Adipocyte (in vitro differentiated cells): ENCODE measurements around the gene TRAM2.
A peak's percentile ranks its signal among the peaks of the same experiment; 100 is the strongest.

Source experiments
- DNase-seq: peaks from one replicate; pipeline ENCODE4 v3.0.0-alpha.2; 2015; ENCODE audit warnings: low read depth
- H3K27me3 ChIP-seq: replicated peaks from 2 replicates; pipeline ENCODE4 v1.7.0; 2013; ENCODE audit warnings: mild to moderate bottlenecking, low read length, moderate library complexity; ENCODE audit not compliant: control insufficient read depth, insufficient read depth
- H3K36me3 ChIP-seq: 2 replicates; pipeline ENCODE4 v1.7.0; 2013; ENCODE audit warnings: low read length, mild to moderate bottlenecking, moderate library complexity; ENCODE audit not compliant: control insufficient read depth, insufficient read depth, severe bottlenecking
- H3K4me1 ChIP-seq: 2 replicates; pipeline ENCODE4 v1.7.0; 2013; ENCODE audit warnings: mild to moderate bottlenecking, low read length, moderate library complexity; ENCODE audit not compliant: control insufficient read depth, insufficient read depth
- H3K4me3 ChIP-seq: 2 replicates; pipeline ENCODE4 v1.7.0; 2013; ENCODE audit warnings: mild to moderate bottlenecking, low read length, moderate library complexity
- H3K9ac ChIP-seq: 2 replicates; pipeline ENCODE4 v1.7.0; 2013; ENCODE audit warnings: mild to moderate bottlenecking, low read length, moderate library complexity
- H3K9me3 ChIP-seq: 2 replicates; pipeline ENCODE4 v1.7.0; 2013; ENCODE audit warnings: mild to moderate bottlenecking, low read length, moderate library complexity; ENCODE audit not compliant: control insufficient read depth

TRAM2 gene

DNA sequence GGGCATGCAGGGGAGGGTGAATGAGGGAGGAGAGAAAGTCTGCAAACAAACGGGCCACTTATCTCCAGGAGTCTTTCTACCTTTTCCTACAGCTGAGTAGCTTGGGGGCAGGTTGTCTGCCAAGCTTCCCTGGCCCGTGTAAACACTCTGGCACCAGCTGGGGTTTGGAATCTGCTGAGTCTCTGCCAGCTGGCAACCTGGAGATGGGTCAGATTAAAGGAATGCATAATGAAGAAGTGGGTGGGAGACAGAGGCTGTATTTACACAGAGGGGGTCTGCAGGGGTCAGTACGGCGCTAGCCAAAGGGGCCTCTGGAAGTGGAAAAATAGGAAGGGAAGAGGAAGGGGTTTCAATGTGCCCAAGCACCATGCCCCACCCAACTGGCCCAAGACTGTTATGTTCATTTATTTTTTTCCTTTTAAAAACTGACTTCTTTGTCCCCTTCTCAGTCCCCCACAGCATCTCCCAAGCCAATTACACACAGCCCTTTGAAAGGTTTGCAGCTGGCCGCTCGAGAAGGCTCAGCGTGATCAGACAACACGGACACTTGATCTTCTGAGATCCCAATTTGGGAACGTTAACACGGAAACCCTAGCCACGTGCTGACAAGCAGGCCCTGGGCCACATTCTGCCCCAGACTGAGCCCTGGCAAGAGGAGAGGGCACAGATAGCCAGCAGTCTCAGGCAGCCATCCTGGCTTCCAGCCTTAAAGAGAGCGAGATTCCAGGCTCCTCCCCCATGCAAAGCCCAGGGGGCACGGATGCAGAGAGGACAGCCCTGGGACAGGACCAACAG, 25.2 kb downstream of the TRAM2 start:
- Histone ChIP-seq H3K4me1 (peaks cover 82% of the 10 kb centered on the region), H3K9me3 (no peaks in the 10 kb centered on the region), H3K9ac (peak overlapping the region; percentile 66), H3K4me3 (peak overlapping the region; percentile 48), H3K36me3 (peaks cover 5% of the 10 kb centered on the region), H3K27me3 (no peaks in the 10 kb centered on the region)
- DNase-seq = peak; percentile 81

DNA sequence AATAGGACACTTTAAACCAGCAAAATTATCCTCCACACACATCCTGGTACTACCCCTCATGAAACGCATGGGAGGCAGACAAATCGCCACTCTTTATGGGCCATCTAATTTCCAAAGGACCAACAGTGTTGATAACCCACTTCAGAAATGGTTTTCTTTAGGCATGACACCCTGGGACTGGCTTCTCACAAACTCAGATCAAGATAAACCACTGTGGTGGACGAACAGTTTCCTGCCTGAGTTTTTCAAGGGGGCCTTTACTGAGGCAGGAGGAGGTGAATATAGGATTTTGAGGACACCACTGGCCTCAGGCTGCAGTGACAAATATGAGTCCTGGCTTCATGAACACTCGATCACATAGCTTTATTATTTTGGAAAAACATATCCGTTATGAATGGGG, 26.0 kb downstream of the TRAM2 start:
- Histone ChIP-seq H3K9me3 (no peaks in the 10 kb centered on the region), H3K27me3 (no peaks in the 10 kb centered on the region), H3K9ac (peak overlapping the region; percentile 66), H3K4me3 (no peak overlapping the region), H3K4me1 (peaks cover 82% of the 10 kb centered on the region), H3K36me3 (peaks cover 6% of the 10 kb centered on the region)
- no peak for DNase-seq

- Histone ChIP-seq H3K9ac (peak overlapping the region; percentile 20), H3K27me3 (no peaks in the 10 kb centered on the region), H3K4me1 (peaks cover 83% of the 10 kb centered on the region), H3K36me3 (peaks cover 9% of the 10 kb centered on the region), H3K4me3 (no peak overlapping the region), H3K9me3 (no peaks in the 10 kb centered on the region)
- DNase-seq = no peak
Measured at GRCh38 chr6:52550014-52550575, 26.8 kb downstream of the TRAM2 start.

- H3K36me3 ChIP-seq = peaks cover 9% of the 10 kb centered on the region
- no peak for DNase-seq
- H3K4me3 ChIP-seq = no peak overlapping the region
- peaks cover 86% of the 10 kb centered on the region for H3K4me1 ChIP-seq
- H3K9ac ChIP-seq = peak overlapping the region; percentile 20
- no peaks in the 10 kb centered on the region for H3K27me3 ChIP-seq
- no peaks in the 10 kb centered on the region for H3K9me3 ChIP-seq
Measured at GRCh38 chr6:52549428-52549827, 27.4 kb downstream of the TRAM2 start.

DNA sequence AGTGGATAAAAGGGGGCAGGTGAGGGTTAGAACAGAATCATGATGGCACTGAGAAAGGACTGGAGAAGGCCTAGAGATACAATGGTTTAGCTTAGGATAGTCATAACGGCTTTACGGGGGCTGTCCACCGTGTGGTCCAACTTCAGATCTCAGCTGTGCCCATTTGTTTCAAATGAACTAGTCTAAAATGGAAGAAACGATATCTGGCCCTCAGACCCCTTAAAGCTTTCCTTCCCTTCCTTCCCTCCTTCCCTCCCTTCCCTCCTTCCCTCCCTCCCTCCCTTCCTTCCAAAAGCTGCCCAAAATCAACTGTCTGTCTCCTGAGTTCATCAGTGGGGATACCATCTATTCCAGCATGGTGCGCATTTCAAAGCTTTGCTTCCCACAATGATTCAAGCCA, 27.9 kb downstream of the TRAM2 start:
- Histone ChIP-seq H3K9me3 (no peaks in the 10 kb centered on the region), H3K36me3 (peaks cover 9% of the 10 kb centered on the region), H3K9ac (no peak overlapping the region), H3K4me3 (no peak overlapping the region), H3K27me3 (no peaks in the 10 kb centered on the region), H3K4me1 (peaks cover 90% of the 10 kb centered on the region)
- no peak for DNase-seq

- Histone ChIP-seq H3K4me1 (peaks cover 90% of the 10 kb centered on the region), H3K27me3 (no peaks in the 10 kb centered on the region), H3K9me3 (no peaks in the 10 kb centered on the region), H3K4me3 (no peak overlapping the region), H3K36me3 (peaks cover 9% of the 10 kb centered on the region), H3K9ac (peak overlapping the region; percentile 40)
- DNase-seq = no peak
Measured at GRCh38 chr6:52548353-52548713, 28.5 kb downstream of the TRAM2 start.

GRCh38 chr6:52547647-52548352, 29.1 kb downstream of the TRAM2 start:
- Histone ChIP-seq H3K4me3 (peak overlapping the region; percentile 8), H3K4me1 (peaks cover 90% of the 10 kb centered on the region)
- peak; percentile 45 for DNase-seq

DNA sequence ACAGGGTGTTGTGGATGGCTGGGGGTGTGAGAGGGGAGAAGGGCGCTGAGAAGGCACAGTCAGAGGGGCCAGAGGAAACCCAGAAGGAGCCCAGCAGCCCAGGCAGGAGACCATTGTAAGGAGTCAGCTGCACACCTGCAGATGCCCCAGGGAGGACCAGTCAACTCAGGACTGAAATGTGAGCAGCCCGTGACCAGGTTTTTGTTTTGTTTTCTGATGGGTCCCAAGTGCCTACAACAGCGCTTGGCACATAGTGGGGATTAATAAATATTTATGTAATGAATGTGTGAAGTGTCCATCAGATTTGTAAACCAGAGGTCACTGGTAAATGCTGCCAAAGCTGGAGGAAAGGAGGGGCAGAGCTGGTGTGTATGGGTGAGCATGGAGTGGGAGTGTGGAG, 30.2 kb downstream of the TRAM2 start:
- peaks cover 9% of the 10 kb centered on the region for H3K36me3 ChIP-seq
- no peaks in the 10 kb centered on the region for H3K9me3 ChIP-seq
- H3K4me3 ChIP-seq = peak overlapping the region; percentile 8
- H3K9ac ChIP-seq = peak overlapping the region; percentile 40
- DNase-seq = no peak
- no peaks in the 10 kb centered on the region for H3K27me3 ChIP-seq
- peaks cover 90% of the 10 kb centered on the region for H3K4me1 ChIP-seq

More at GRCh38 chr6:52547647-52548352, 29.1 kb downstream of the TRAM2 start:
- H3K36me3 ChIP-seq = peaks cover 9% of the 10 kb centered on the region
- H3K27me3 ChIP-seq = no peaks in the 10 kb centered on the region
- no peaks in the 10 kb centered on the region for H3K9me3 ChIP-seq
- H3K9ac ChIP-seq = peak overlapping the region; percentile 40

- DNase-seq = no peak
- Histone ChIP-seq H3K27me3 (no peaks in the 10 kb centered on the region), H3K9me3 (no peaks in the 10 kb centered on the region), H3K9ac (no peak overlapping the region), H3K36me3 (peaks cover 11% of the 10 kb centered on the region), H3K4me3 (no peak overlapping the region), H3K4me1 (peaks cover 90% of the 10 kb centered on the region)
Measured at GRCh38 chr6:52546192-52546591, 30.7 kb downstream of the TRAM2 start.

DNA sequence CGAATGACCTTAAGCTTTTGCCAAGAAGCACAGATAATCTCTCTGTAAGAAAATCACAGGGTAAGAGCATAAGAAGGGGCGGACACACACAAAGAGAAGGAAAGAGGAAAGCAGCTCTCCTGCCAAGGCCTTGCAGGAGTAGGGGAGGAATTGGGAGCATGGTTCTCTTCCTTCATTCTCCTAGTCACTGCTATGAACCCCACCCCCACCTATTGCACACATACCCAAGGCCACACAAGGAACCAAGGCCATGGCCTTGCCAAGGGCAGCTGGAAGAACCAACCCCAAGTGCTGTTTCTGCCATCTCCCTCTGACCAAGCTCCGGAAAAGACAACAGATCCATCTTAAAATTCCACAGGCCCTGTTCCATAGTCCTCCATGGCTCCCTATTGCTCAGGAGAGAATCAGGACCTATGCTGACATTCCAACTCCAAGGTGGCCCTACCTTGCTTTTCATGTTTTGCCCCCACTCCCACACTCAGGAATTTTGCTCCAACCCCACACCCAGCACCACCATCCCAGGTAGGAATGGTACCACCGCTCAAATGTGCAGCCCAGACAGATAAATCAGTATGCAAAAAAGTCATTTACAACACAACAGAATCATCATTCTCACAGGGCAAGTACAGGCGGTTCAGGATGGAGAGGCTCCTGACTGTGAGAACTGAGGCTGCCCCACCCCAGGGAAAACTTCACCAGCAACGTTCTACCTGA, 31.3 kb downstream of the TRAM2 start:
- Histone ChIP-seq H3K36me3 (peaks cover 11% of the 10 kb centered on the region), H3K27me3 (no peaks in the 10 kb centered on the region), H3K9ac (peak overlapping the region; percentile 44), H3K9me3 (no peaks in the 10 kb centered on the region), H3K4me1 (peaks cover 91% of the 10 kb centered on the region), H3K4me3 (no peak overlapping the region)
- no peak for DNase-seq
